Thymus (tissue), 11 donors: Measurements from ENCODE around the gene FADS6. TPM values are rescaled to one million over a fixed set of nuclear protein-coding genes. Genes with fewer than 3 reads are reported as not detected.
"Not testable (repeated sequence)": the region's sequence is repeated elsewhere in the genome, so short reads cannot be mapped to it uniquely, and the experiment has no call there.

Source experiments
- DNase-seq, 9 donors: peaks; one replicate each; pipeline ENCODE4 v3.0.0-alpha.2; 2013; ENCODE audit warnings: low spot score in 9 of 9, low read depth in 6 of 9, missing footprints in 1 of 9
- H3K27ac ChIP-seq, 2 donors: one replicate each; pipeline ENCODE4 v1.5.1; 2013; ENCODE audit warnings: control low read depth in 1 of 2, low read depth in 1 of 2, low read length in 1 of 2, mild to moderate bottlenecking in 1 of 2, moderate library complexity in 1 of 2
- H3K27me3 ChIP-seq, 2 donors: one replicate each; pipeline ENCODE4 v1.5.1; 2013; ENCODE audit warnings: low read length in 1 of 2; ENCODE audit not compliant: control insufficient read depth in 2 of 2, insufficient read depth in 1 of 2
- H3K36me3 ChIP-seq, 2 donors: one replicate each; pipeline ENCODE4 v1.5.1; 2013; ENCODE audit warnings: low read length in 1 of 2, mild to moderate bottlenecking in 1 of 2, moderate library complexity in 1 of 2; ENCODE audit not compliant: control insufficient read depth in 2 of 2, insufficient read depth in 2 of 2
- H3K4me1 ChIP-seq, 2 donors: one replicate each; pipeline ENCODE4 v1.5.1; 2013; ENCODE audit warnings: low read length in 2 of 2; ENCODE audit not compliant: control insufficient read depth in 2 of 2, insufficient read depth in 2 of 2
- H3K4me3 ChIP-seq, 2 donors: one replicate each; pipeline ENCODE4 v1.5.1; 2013; ENCODE audit warnings: low read length in 2 of 2, control low read depth in 1 of 2, mild to moderate bottlenecking in 1 of 2
- H3K9me3 ChIP-seq, 2 donors: one replicate each; pipeline ENCODE4 v1.5.1; 2013; ENCODE audit warnings: low read length in 1 of 2, mild to moderate bottlenecking in 1 of 2; ENCODE audit not compliant: control insufficient read depth in 2 of 2, insufficient read depth in 1 of 2
- WGBS: extraction: QIAGEN DNeasy Blood & Tissue Kit; methylation state at CpG from one replicate; pipeline ENCODE4 v1.1.7; 2013; 5-methylcytosine and 5-hydroxymethylcytosine counted together
- polyA plus RNA-seq: library from polyadenylated mRNA; stranded (reverse); fragments of 200-250 nt; gene quantifications from one replicate; pipeline ENCODE4 v1.2.3, GENCODE V29; 2013
- total RNA-seq: library from RNA; stranded (reverse); fragments of 120-200 nt; gene quantifications from one replicate; pipeline ENCODE4 v1.2.4, GENCODE V29; 2013
- donor health status: healthy.

The FADS6 gene
- total and polyA plus RNA-seq, 2 donors, result 0.14 to 1.0 TPM

- H3K27ac ChIP-seq, result peak overlapping the region; percentile 60 to 61
- under 1% methylated on average over 55 of the region's 55 CpGs for WGBS
Measured at GRCh38 chr17:74873037-74873873, 20.2 kb downstream of the FADS6 start.

GRCh38 chr17:74872313-74873036 is 21.0 kb downstream of the FADS6 start, which contains the start of gene FDXR:
Gene FDXR (minus strand): TSS chr17:74872994. CDS start chr17:74872944, 50 bp downstream.
- Histone ChIP-seq H3K9me3 (no peaks in the 10 kb centered on the region), H3K36me3 (no peaks in the 10 kb centered on the region), H3K4me1 (peaks cover 13 to 18% of the 10 kb centered on the region in 2 donors), H3K4me3 (peak within 1 kb of the TSS; percentile 59 to 60), H3K27me3 (peaks cover 0 to 3% of the 10 kb centered on the region in 2 donors), H3K27ac (peak within 1 kb of the TSS; percentile 60 to 66)
- DNase-seq, result peak in 1 of 9 donors; percentile 13
- WGBS, result 7% methylated on average over 38 of the region's 38 CpGs

More at GRCh38 chr17:74873037-74873873, 20.2 kb downstream of the FADS6 start:
- Histone ChIP-seq H3K36me3 (no peaks in the 10 kb centered on the region), H3K4me1 (peaks cover 13 to 18% of the 10 kb centered on the region in 2 donors), H3K4me3 (peak overlapping the region; percentile 59 to 60), H3K9me3 (no peaks in the 10 kb centered on the region), H3K27me3 (peaks cover 0 to 10% of the 10 kb centered on the region in 2 donors)
- DNase-seq, result peak; percentile 98 to 100 (median 99)

- Histone ChIP-seq H3K36me3 (no peaks in the 10 kb centered on the region), H3K9me3 (no peaks in the 10 kb centered on the region), H3K27me3 (no peaks in the 10 kb centered on the region), H3K4me3 (no peak overlapping the region), H3K27ac (no peak overlapping the region), H3K4me1 (peaks cover 13 to 18% of the 10 kb centered on the region in 2 donors)
- WGBS, result 90% methylated on average over 11 of the region's 11 CpGs
- no peak for DNase-seq
Measured at GRCh38 chr17:74871356-74872076, 21.9 kb downstream of the FADS6 start.

GRCh38 chr17:74870512-74870911 is 22.9 kb downstream of the FADS6 start:
- WGBS, result 98% methylated on average over 3 of the region's 3 CpGs
- H3K27ac ChIP-seq, result no peak overlapping the region
- H3K4me3 ChIP-seq, result no peak overlapping the region
- no peaks in the 10 kb centered on the region for H3K9me3 ChIP-seq
- H3K4me1 ChIP-seq, result peaks cover 13 to 18% of the 10 kb centered on the region in 2 donors
- H3K27me3 ChIP-seq, result no peaks in the 10 kb centered on the region
- no peak for DNase-seq
- no peaks in the 10 kb centered on the region for H3K36me3 ChIP-seq

GRCh38 chr17:74870028-74870427 is 23.4 kb downstream of the FADS6 start:
- peaks cover 13 to 18% of the 10 kb centered on the region in 2 donors for H3K4me1 ChIP-seq
- not testable (repeated sequence) for H3K4me3 ChIP-seq, H3K27ac ChIP-seq, H3K9me3 ChIP-seq, DNase-seq, H3K27me3 ChIP-seq, H3K36me3 ChIP-seq
- 97% methylated on average over 9 of the region's 9 CpGs for WGBS

- Histone ChIP-seq H3K27ac (no peak overlapping the region), H3K27me3 (peaks cover 0 to 3% of the 10 kb centered on the region in 2 donors), H3K36me3 (no peaks in the 10 kb centered on the region), H3K4me1 (peaks cover 11 to 14% of the 10 kb centered on the region in 2 donors), H3K4me3 (no peak overlapping the region), H3K9me3 (no peaks in the 10 kb centered on the region)
- 96% methylated on average over 6 of the region's 6 CpGs for WGBS
- no peak for DNase-seq
Measured at GRCh38 chr17:74868908-74869255, 24.6 kb downstream of the FADS6 start.

- H3K27me3 ChIP-seq, result peaks cover 0 to 6% of the 10 kb centered on the region in 2 donors
- H3K4me1 ChIP-seq, result peaks cover 8 to 10% of the 10 kb centered on the region in 2 donors
- WGBS, result 89% methylated on average over 12 of the region's 12 CpGs
- DNase-seq, result no peak
- H3K36me3 ChIP-seq, result no peaks in the 10 kb centered on the region
- no peaks in the 10 kb centered on the region for H3K9me3 ChIP-seq
- no peak overlapping the region for H3K27ac ChIP-seq
- no peak overlapping the region for H3K4me3 ChIP-seq
Measured at GRCh38 chr17:74868251-74868907, 25.1 kb downstream of the FADS6 start.

GRCh38 chr17:74866198-74866835 is 27.1 kb downstream of the FADS6 start:
- peaks cover 19 to 24% of the 10 kb centered on the region in 2 donors for H3K27me3 ChIP-seq
- no peak for DNase-seq
- H3K4me1 ChIP-seq, result peaks cover 0 to 6% of the 10 kb centered on the region in 2 donors
- H3K4me3 ChIP-seq, result no peak overlapping the region
- no peak overlapping the region for H3K27ac ChIP-seq
- 86% methylated on average over 19 of the region's 19 CpGs for WGBS
- H3K9me3 ChIP-seq, result no peaks in the 10 kb centered on the region
- no peaks in the 10 kb centered on the region for H3K36me3 ChIP-seq
